ENCODE measurements around the gene HHIPL1. TPM values are rescaled to one million over a fixed set of nuclear protein-coding genes. Genes with fewer than 3 reads are reported as not detected.

Gene HHIPL1
- total and polyA plus RNA-seq, 2 donors (not counting 3 experiments of a cell fraction or from before 2014, with no cell fraction given) = 1.3 to 2.1 TPM

GRCh38 chr14:99686557-99687283 lies 41.8 kb downstream of the HHIPL1 start:
- H4K20me1 ChIP-seq (replicated peaks; ENCODE audit: control insufficient read depth, extremely low read depth, insufficient read depth, low read length) = no peaks in the 10 kb centered on the region
- POLR2A ChIA-PET = no interaction called here
- intact Hi-C loops (cut with micrococcal nuclease) = no loop called here
- no peak overlapping the region for H3K4me2 ChIP-seq (ENCODE audit: insufficient read depth, low read length)
- no peak overlapping the region for H2AFZ ChIP-seq (ENCODE audit: low read depth, low read length)
- CTCF ChIA-PET = interaction anchor here (0.8 to 0.9 kb wide), 3 partner anchors 10 to 32 kb away, joined by 3 read pairs; no protein-coding TSS in a partner anchor
- H3K27ac ChIP-seq (ENCODE audit: insufficient read depth, low read depth, low read length) = no peak overlapping the region
- no peaks in the 10 kb centered on the region for H3K9me1 ChIP-seq (replicated peaks; ENCODE audit: control insufficient read depth, extremely low read depth, insufficient read depth, low read length)
- peak; percentile 8 for FAIRE-seq
- dilution Hi-C loops (cut with MboI; ENCODE audit: extremely low pct_ligation_motif_present, low sequenced_read_pairs) = no loop called here
- H3K9me3 ChIP-seq (replicated peaks; ENCODE audit: control insufficient read depth, insufficient read depth, low read length) = no peaks in the 10 kb centered on the region
- DNase-seq (ENCODE audit: low read depth, low spot score) = no peak
- no peak overlapping the region for H3K9ac ChIP-seq (replicated peaks; ENCODE audit: extremely low read depth, insufficient read depth, low read length)
- no peak overlapping the region for H3K4me3 ChIP-seq (replicated peaks in 1 of 3; ENCODE audit: insufficient read depth in 1 of 3, low read depth in 1 of 3, low read length in 3 of 3)
- peaks cover 8% of the 10 kb centered on the region for H3K4me1 ChIP-seq (ENCODE audit: control insufficient read depth, extremely low read depth, insufficient read depth, low read length)
- H3K36me3 ChIP-seq (ENCODE audit: control insufficient read depth in 2 of 2, extremely low read depth in 1 of 2, insufficient read depth in 2 of 2, low read length in 2 of 2) = no peaks in the 10 kb centered on the region
- H3K27me3 ChIP-seq (ENCODE audit: control insufficient read depth in 2 of 2, insufficient read depth in 2 of 2, low read length in 2 of 2) = peaks cover 7 to 22% of the 10 kb centered on the region in 2 experiments
- no peak for TF ChIP-seq POLR2AphosphoS5 (IDR thresholded peaks at IDR 0.05; ENCODE audit: insufficient read depth, low read depth, low read length)
- TF ChIP-seq FOS (IDR thresholded peaks at IDR 0.05; ENCODE audit: borderline replicate concordance, insufficient read depth, low read length) = no peak
- TF ChIP-seq EZH2 (IDR thresholded peaks at IDR 0.05; ENCODE audit: borderline replicate concordance, low read depth, low read length, severe bottlenecking) = no peak
- no peak for TF ChIP-seq JUN (IDR thresholded peaks at IDR 0.05; ENCODE audit: borderline replicate concordance, insufficient read depth, insufficient read length, low read depth)
- BruUV-seq (replicated peaks) = no TSS peak
- H3K79me2 ChIP-seq (ENCODE audit: control insufficient read depth, insufficient read depth, low read length) = no peaks in the 10 kb centered on the region

- Histone ChIP-seq H3K79me2 (ENCODE audit: control insufficient read depth, insufficient read depth, low read length) (no peaks in the 10 kb centered on the region), H3K4me3 (replicated peaks in 1 of 3; ENCODE audit: insufficient read depth in 1 of 3, low read depth in 1 of 3, low read length in 3 of 3) (no peak overlapping the region), H3K27ac (ENCODE audit: insufficient read depth, low read depth, low read length) (no peak overlapping the region), H3K27me3 (ENCODE audit: control insufficient read depth in 2 of 2, insufficient read depth in 2 of 2, low read length in 2 of 2) (peaks cover 7 to 24% of the 10 kb centered on the region in 2 experiments), H3K4me2 (ENCODE audit: insufficient read depth, low read length) (no peak overlapping the region), H3K9me3 (replicated peaks; ENCODE audit: control insufficient read depth, insufficient read depth, low read length) (no peaks in the 10 kb centered on the region), H2AFZ (ENCODE audit: low read depth, low read length) (no peak overlapping the region), H4K20me1 (replicated peaks; ENCODE audit: control insufficient read depth, extremely low read depth, insufficient read depth, low read length) (no peaks in the 10 kb centered on the region), H3K4me1 (ENCODE audit: control insufficient read depth, extremely low read depth, insufficient read depth, low read length) (peaks cover 8% of the 10 kb centered on the region), H3K9me1 (replicated peaks; ENCODE audit: control insufficient read depth, extremely low read depth, insufficient read depth, low read length) (no peaks in the 10 kb centered on the region), H3K36me3 (ENCODE audit: control insufficient read depth in 2 of 2, extremely low read depth in 1 of 2, insufficient read depth in 2 of 2, low read length in 2 of 2) (no peaks in the 10 kb centered on the region), H3K9ac (replicated peaks; ENCODE audit: extremely low read depth, insufficient read depth, low read length) (no peak overlapping the region)
- TF ChIP-seq GATA2 (IDR thresholded peaks at IDR 0.05; ENCODE audit: insufficient read depth, insufficient read length, low read depth, low read length) (no peak), POLR2A (IDR thresholded peaks at IDR 0.05; ENCODE audit: low read depth, low read length) (no peak), JUN (IDR thresholded peaks at IDR 0.05; ENCODE audit: borderline replicate concordance, insufficient read depth, insufficient read length, low read depth) (no peak), CTCF (IDR thresholded peaks at IDR 0.05; ENCODE audit: extremely low read depth in 1 of 2, insufficient read depth in 1 of 2, low read depth in 1 of 2, low read length in 2 of 2) (peak; percentile 71 to 74), POLR2AphosphoS5 (IDR thresholded peaks at IDR 0.05; ENCODE audit: insufficient read depth, low read depth, low read length) (no peak), EZH2 (IDR thresholded peaks at IDR 0.05; ENCODE audit: borderline replicate concordance, low read depth, low read length, severe bottlenecking) (no peak), MYC (IDR thresholded peaks at IDR 0.05; ENCODE audit: low read depth, low read length) (no peak), FOS (IDR thresholded peaks at IDR 0.05; ENCODE audit: borderline replicate concordance, insufficient read depth, low read length) (no peak)
- ChIA-PET CTCF (interaction anchor here (0.6 to 1.8 kb wide), 21 partner anchors 8 to 318 kb away, joined by 3 to 14 read pairs (median 4); no protein-coding TSS in a partner anchor), POLR2A (no interaction called here)
- DNase-seq (ENCODE audit: low read depth, low spot score) (no peak), FAIRE-seq (no peak)
- dilution Hi-C loops (cut with MboI; ENCODE audit: extremely low pct_ligation_motif_present, low sequenced_read_pairs) (no loop called here), intact Hi-C loops (cut with micrococcal nuclease) (no loop called here)
- no TSS peak for BruUV-seq (replicated peaks)
These were observed 42.6 kb downstream of the HHIPL1 start for GRCh38 chr14:99687284-99688209.

Measured in endothelial cell of umbilical vein (primary cell).